H1 (cell line): Measurements from ENCODE around the gene OLA1. TPM values are rescaled to one million over a fixed set of nuclear protein-coding genes. Genes with fewer than 3 reads are reported as not detected.

Experiments
- BCL11A ChIP-seq, 2 experiments: IDR thresholded peaks; one replicate each; pipeline ENCODE4 v1.6.1; 2011; ENCODE audit warnings: low read depth in 2 of 2, low read length in 2 of 2, mild to moderate bottlenecking in 2 of 2
- KDM5A ChIP-seq: fragments of 200-600 bp; IDR thresholded peaks from 2 replicates; pipeline ENCODE4 v1.7.1; 2012; ENCODE audit warnings: mild to moderate bottlenecking, low read length, inconsistent platforms, mixed read lengths
- POLR2A ChIP-seq, 2 experiments: IDR thresholded peaks; 1 replicate in 1 of 2; 2 replicates in 1 of 2; pipeline ENCODE4 v1.6.1; 2011; ENCODE audit warnings: low read depth in 2 of 2, low read length in 2 of 2, mild to moderate bottlenecking in 2 of 2; ENCODE audit errors: control extremely low read depth in 1 of 2
- SIN3A ChIP-seq, 2 experiments: IDR thresholded peaks in 1 of 2; conservative IDR thresholded peaks in 1 of 2; 2 replicates each; pipeline ENCODE4 v1.6.1; 2011 to 2012; ENCODE audit warnings: low read length in 2 of 2, improper control_type of control experiment in 1 of 2, low read depth in 1 of 2, mild to moderate bottlenecking in 1 of 2
- SP4 ChIP-seq: IDR thresholded peaks from 2 replicates; pipeline ENCODE4 v1.6.1; 2012; ENCODE audit warnings: low read length, inconsistent platforms
- polyA plus RNA-seq, 7 experiments: library from polyadenylated mRNA; depleted of rRNA in 3 of 7; stranded (reverse) in 5 of 7; unstranded in 2 of 7; fragments of >200 nt in 5 of 7; fragments of 200-250 nt in 2 of 7; gene quantifications; 1 replicate in 5 of 7; 2 replicates in 1 of 7; 4 replicates in 1 of 7; pipeline versions ENCODE4 v1.2.1 to v1.2.3, GENCODE V29; 2011 to 2013; ENCODE audit warnings: missing spikeins in 2 of 7, mixed read lengths in 2 of 7
- total RNA-seq: library from RNA; stranded (reverse); fragmentation: NEBNext Ultra II Directional; extraction: Animal tissue kit (Norgen Biotek cat#: 25700); gene quantifications from 2 replicates; pipeline ENCODE4 v1.2.1, GENCODE V29; 2021
- TF ChIP-seq, protein P1 (sequence below): IDR thresholded peaks from 2 replicates; pipeline ENCODE4 v1.6.1; 2012; ENCODE audit warnings: low read length, inconsistent platforms

OLA1 gene
- total and polyA plus RNA-seq, 2 of the 8 experiments (the other 6 are each of a cell fraction or from before 2014, with no cell fraction given), result 39.3 to 158 TPM

DNA sequence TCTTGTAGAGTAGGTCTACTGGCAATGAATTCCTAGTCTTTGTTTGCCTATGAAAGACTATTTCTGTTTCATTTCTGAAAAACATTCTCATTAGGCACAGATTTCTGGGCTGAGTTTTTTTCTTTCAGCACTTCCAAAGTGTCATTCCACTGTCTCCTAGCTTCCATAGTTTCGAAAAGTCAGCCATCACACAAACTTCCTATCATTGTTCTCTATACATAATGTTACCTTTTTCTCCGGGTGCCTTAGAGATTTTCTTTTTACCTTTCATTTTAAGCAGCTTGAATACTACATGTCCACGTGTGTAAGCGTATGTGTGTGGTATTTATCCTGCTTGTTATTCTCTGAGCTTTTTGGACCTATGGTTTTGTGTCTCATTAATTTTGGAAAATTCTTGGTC lies 55.7 kb downstream of the OLA1 start (continued):
- TF ChIP-seq, protein P1, sequence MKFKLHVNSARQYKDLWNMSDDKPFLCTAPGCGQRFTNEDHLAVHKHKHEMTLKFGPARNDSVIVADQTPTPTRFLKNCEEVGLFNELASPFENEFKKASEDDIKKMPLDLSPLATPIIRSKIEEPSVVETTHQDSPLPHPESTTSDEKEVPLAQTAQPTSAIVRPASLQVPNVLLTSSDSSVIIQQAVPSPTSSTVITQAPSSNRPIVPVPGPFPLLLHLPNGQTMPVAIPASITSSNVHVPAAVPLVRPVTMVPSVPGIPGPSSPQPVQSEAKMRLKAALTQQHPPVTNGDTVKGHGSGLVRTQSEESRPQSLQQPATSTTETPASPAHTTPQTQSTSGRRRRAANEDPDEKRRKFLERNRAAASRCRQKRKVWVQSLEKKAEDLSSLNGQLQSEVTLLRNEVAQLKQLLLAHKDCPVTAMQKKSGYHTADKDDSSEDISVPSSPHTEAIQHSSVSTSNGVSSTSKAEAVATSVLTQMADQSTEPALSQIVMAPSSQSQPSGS, result no peak
- no peak for TF ChIP-seq KDM5A
- TF ChIP-seq BCL11A (IDR thresholded peaks at IDR 0.05; ENCODE audit: low read depth in 2 of 2, low read length in 2 of 2), result no peak
- no peak for TF ChIP-seq SP4
- TF ChIP-seq SIN3A (conservative IDR thresholded peaks at IDR 0.05 in 1 of 2, IDR thresholded peaks at IDR 0.05 in 1 of 2; ENCODE audit: low read depth in 1 of 2, low read length in 2 of 2), result no peak
- TF ChIP-seq POLR2A (IDR thresholded peaks at IDR 0.05; ENCODE audit: control extremely low read depth in 1 of 2, low read depth in 2 of 2, low read length in 2 of 2), result no peak
- TF ChIP-seq, all 59 proteins: peak for 0
